NCI-H82 treated with DMSO at 0.1 percent for 48 hours (cell line): ENCODE measurements around the gene AIRE.

ENCODE experiments used
- DNase-seq: peaks from one replicate; lab custom pipeline; 2025; ENCODE audit not compliant: unreplicated experiment; lab: John Stamatoyannopoulos, UW

Gene AIRE

GRCh38 chr21:44265734-44266270 is 19.9 kb upstream of the AIRE start:
- DNase-seq = no peak

- DNase-seq = no peak
Measured at GRCh38 chr21:44267655-44268142, 18.0 kb upstream of the AIRE start.

- DNase-seq = no peak
Measured at GRCh38 chr21:44269090-44269489, 16.6 kb upstream of the AIRE start.

- no peak for DNase-seq
Measured at GRCh38 chr21:44271558-44272283, 14.0 kb upstream of the AIRE start.

GRCh38 chr21:44272284-44272858 is 13.3 kb upstream of the AIRE start:
- DNase-seq = no peak

GRCh38 chr21:44273046-44273445 is 12.6 kb upstream of the AIRE start:
- no peak for DNase-seq

- DNase-seq = no peak
Measured at GRCh38 chr21:44275041-44275440, 10.6 kb upstream of the AIRE start.

- DNase-seq = no peak
Measured at GRCh38 chr21:44279354-44280260, 6.1 kb upstream of the AIRE start.

GRCh38 chr21:44281801-44282200 is 3.9 kb upstream of the AIRE start:
- no peak for DNase-seq

- no peak for DNase-seq
Measured at GRCh38 chr21:44282370-44282769, 3.3 kb upstream of the AIRE start.

- DNase-seq = peak; percentile 63
Measured at GRCh38 chr21:44283211-44283785, 2.4 kb upstream of the AIRE start.

- DNase-seq = no peak
Measured at GRCh38 chr21:44283948-44284347, 1.7 kb upstream of the AIRE start.

- DNase-seq = no peak
Measured at GRCh38 chr21:44286086-44286715, 525 bp downstream of the AIRE start.

- no peak for DNase-seq
Measured at GRCh38 chr21:44286716-44287632, 1.3 kb downstream of the AIRE start.

GRCh38 chr21:44288251-44289110 is 2.8 kb downstream of the AIRE start:
- DNase-seq = no peak

GRCh38 chr21:44289381-44290010 is 3.8 kb downstream of the AIRE start:
- DNase-seq = no peak

- DNase-seq = no peak
Measured at GRCh38 chr21:44290327-44291077, 4.8 kb downstream of the AIRE start.
